Skin of body (tissue), 2 donors: Measurements from ENCODE around the gene MOB3B. TPM values are rescaled to one million over a fixed set of nuclear protein-coding genes. Genes with fewer than 3 reads are reported as not detected.

Source experiments
- DNase-seq: peaks from one replicate; lab custom pipeline; 2025; lab: John Stamatoyannopoulos, UW
- total RNA-seq: library from RNA; depleted of rRNA; stranded (reverse); fragments of >200 nt; gene quantifications from one replicate; pipeline ENCODE4 v1.2.3, GENCODE V29; 2014

The MOB3B gene
- total RNA-seq, 1 donor from 2014 or later = 4.5 TPM

- no peak for DNase-seq
These were observed 136.4 kb downstream of the MOB3B start for GRCh38 chr9:27393054-27393846.

GRCh38 chr9:27392451-27392850 lies 137.2 kb downstream of the MOB3B start:
- DNase-seq = no peak

DNA sequence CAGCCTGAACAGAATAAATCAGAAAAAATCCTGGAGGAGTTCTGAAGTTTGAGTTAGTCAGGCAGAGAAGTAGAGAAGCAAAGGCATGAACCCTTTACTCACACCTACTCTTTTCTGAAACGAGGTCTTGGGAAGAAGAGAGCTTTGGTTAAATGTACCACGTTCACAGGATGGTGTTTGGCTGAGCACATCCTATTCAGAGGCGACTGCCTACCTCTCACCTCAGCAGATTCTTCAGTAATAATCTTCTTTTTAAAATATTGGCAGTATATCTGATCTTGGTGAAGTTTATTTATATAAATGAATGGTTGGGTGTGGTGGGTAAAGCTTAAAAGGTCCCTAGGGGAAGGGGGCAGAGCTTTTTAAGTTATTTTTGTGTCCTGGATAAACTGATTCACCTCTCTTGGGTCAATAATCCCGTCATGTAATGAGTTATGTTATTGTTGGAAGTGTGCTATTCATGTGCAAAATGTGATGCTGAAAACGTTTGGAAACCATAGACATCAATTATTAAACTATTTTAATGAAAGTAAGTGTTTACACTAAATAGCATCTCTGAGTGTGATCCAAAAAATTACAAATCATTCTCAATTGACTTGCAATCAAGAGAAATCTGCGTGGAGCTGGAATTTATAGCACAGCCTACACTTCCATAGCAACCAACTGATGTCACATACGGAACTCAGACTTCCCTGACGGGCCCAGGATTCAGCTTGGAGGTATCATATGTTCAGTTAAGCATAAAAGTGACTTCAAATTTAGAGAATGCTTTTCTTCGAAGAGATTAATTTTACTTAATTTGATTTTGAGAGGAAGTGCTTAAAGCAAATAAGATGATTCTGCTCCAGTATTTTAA lies 138.3 kb downstream of the MOB3B start:
- no peak for DNase-seq

- no peak for DNase-seq
These were observed 141.5 kb downstream of the MOB3B start for GRCh38 chr9:27388150-27388549.

GRCh38 chr9:27387722-27388121 lies 141.9 kb downstream of the MOB3B start:
- DNase-seq = no peak

GRCh38 chr9:27386571-27387091 lies 143.0 kb downstream of the MOB3B start:
- DNase-seq = peak; percentile 56

DNA sequence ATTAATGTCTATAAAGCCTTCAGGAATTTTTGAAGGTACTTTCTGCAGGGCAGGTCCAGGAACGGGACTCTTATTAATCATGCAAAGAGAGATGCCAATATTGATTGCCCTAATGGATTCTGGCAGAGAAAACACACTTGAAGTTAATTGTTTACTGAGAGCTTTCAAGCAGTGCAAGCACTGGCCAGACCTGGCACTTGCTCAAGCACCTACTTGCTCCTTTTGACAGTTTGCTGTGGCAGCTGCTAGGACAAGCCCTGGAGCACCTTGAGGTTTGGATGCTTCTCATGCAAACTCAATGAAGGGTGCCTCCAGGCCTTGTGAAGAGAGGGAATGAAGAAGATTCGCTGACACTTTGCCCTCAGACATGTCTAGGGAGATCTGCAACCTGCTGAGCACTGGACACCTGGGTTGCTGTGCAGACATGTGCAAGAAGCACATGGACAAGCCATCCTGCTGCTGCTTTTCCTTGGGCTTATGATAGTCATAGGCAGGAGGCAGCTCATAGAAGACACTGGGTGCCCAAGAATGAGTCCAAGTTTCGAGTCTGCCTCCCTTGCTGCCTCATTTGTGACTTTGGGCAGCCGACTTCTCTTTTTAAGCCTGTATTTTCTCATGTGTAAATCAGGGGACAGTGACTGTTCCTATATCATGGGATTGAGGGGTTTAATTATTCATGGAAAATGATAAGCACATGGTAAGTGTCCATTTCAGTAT lies 143.8 kb downstream of the MOB3B start:
- no peak for DNase-seq

GRCh38 chr9:27384262-27385014 lies 145.2 kb downstream of the MOB3B start:
- no peak for DNase-seq

DNA sequence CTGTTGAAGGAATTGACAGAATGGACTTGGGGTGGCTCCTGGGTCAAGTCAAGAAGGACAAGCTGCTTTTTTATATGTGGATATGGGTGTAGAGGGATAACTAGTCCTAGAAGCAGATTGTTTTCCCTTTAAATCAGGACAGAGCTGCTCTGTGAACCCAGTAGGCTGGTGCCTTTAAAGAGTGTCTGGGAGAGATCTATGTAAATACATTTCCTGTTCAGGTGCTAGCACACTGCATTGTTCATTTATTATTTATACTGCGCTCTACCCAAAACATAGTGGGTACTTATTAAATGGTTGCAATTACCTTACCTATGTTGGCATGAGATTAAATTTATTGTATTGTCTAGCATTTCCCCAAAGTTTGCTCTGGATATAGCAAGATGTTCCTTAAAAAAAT lies 146.1 kb downstream of the MOB3B start:
- DNase-seq = no peak

DNA sequence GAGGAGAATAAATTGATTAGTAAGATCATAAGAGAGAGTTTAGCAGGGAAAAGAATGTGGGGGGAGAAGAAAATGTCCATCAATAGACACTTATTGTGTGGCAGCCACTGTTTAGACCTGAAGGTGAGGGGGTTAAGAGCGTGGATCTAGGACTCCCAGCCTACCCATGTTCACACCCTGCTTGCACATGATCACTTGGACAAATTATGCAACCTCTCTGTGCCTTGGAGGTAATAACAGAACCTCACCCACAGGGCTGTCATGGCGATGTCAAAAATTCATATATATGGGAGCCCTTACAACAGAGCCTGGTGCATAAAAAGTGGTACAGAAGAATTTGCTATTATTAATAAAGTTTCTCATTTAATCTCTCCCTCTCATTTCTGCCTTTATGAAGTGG lies 146.6 kb downstream of the MOB3B start:
- no peak for DNase-seq

GRCh38 chr9:27382308-27382707 lies 147.3 kb downstream of the MOB3B start:
- DNase-seq = no peak

DNA sequence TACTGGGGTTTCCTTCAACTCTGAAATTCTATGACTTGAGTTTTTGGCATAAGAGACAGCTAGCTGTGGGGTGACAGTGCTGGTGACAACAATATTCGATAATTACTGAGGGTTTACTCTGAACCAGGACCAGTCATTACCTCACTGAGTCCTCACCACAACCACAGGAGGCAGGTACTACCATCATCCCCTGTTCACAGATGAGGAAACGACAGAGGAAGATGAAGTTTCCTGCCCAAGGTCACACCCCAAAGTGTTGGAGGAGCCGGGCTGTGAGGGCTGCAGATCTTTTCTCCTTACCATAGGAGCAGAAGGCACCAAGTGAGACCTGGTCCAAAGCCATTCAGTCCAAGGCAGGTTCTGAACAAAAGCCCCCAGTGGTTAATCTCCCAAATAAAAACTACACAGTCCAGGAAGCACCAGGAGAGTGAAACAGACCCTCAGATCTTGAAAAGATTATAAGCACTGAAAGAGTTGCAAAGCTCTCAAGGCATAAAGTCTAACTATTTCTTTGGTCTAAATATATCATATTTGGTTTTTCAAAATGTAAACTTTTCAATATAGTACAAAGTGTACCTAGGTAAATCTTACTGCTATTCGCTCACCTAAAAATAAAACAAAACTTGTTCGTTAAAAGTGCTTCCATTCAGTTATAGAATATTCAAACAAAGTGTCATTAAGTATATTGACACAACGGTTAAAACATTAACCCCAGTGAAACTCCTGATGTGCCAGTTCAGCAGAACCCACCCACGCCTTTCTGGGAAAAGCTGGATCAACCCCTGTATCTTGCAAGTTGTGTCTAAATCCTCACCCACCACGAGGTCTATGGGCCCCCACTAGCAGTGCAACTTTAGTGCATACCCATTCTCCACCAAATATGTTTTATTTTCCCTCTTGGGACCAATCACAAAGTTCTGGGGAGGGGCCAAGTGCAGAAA lies 150.0 kb downstream of the MOB3B start:
- DNase-seq = no peak

- no peak for DNase-seq
These were observed 151.7 kb downstream of the MOB3B start for GRCh38 chr9:27377811-27378456.

- DNase-seq = no peak
These were observed 152.3 kb downstream of the MOB3B start for GRCh38 chr9:27377147-27377807.

- no peak for DNase-seq
These were observed 155.8 kb downstream of the MOB3B start for GRCh38 chr9:27373851-27374250.

GRCh38 chr9:27372615-27373014 lies 157.0 kb downstream of the MOB3B start:
- DNase-seq = no peak

GRCh38 chr9:27371382-27371781 lies 158.2 kb downstream of the MOB3B start:
- no peak for DNase-seq

- no peak for DNase-seq
These were observed 160.0 kb downstream of the MOB3B start for GRCh38 chr9:27369591-27369990.
